Activated CD8-positive, alpha-beta memory T cell treated with anti-CD3 and anti-CD28 coated beads for 48 hours (primary cell): ENCODE data around the gene OSBPL6.
"Not testable (repeated sequence)": the region's sequence is repeated elsewhere in the genome, so short reads cannot be mapped to it uniquely, and the experiment has no call there.

Experiments
- DNase-seq, 3 experiments: peaks; one replicate each; pipeline ENCODE4 v3.0.0-alpha.2; 2020; ENCODE audit warnings: low read depth in 2 of 3, low spot score in 2 of 3

The OSBPL6 gene

GRCh38 chr2:178296394-178297090 lies 102.2 kb downstream of the OSBPL6 start:
- DNase-seq = no peak

- no peak for DNase-seq
These were observed 102.7 kb downstream of the OSBPL6 start for GRCh38 chr2:178297091-178297411.

- no peak for DNase-seq
These were observed 104.5 kb downstream of the OSBPL6 start for GRCh38 chr2:178298785-178299212.

GRCh38 chr2:178301649-178302238 lies 107.4 kb downstream of the OSBPL6 start:
- no peak for DNase-seq

- no peak for DNase-seq
These were observed 110.0 kb downstream of the OSBPL6 start for GRCh38 chr2:178304333-178304732.

GRCh38 chr2:178306352-178307073 lies 112.2 kb downstream of the OSBPL6 start:
- no peak for DNase-seq

- no peak for DNase-seq
These were observed 113.3 kb downstream of the OSBPL6 start for GRCh38 chr2:178307650-178308049.

GRCh38 chr2:178309541-178309940 lies 115.2 kb downstream of the OSBPL6 start:
- DNase-seq = no peak

GRCh38 chr2:178315078-178315477 lies 120.8 kb downstream of the OSBPL6 start:
- no peak for DNase-seq

- no peak for DNase-seq
These were observed 121.2 kb downstream of the OSBPL6 start for GRCh38 chr2:178315488-178315948.

- DNase-seq = no peak
These were observed 123.5 kb downstream of the OSBPL6 start for GRCh38 chr2:178317811-178318210.

- DNase-seq = no peak
These were observed 125.8 kb downstream of the OSBPL6 start for GRCh38 chr2:178320011-178320585.

GRCh38 chr2:178322068-178322467 lies 127.8 kb downstream of the OSBPL6 start:
- DNase-seq = no peak

- not testable (repeated sequence) for DNase-seq
These were observed 129.0 kb downstream of the OSBPL6 start for GRCh38 chr2:178323331-178323730.

GRCh38 chr2:178324077-178324476 lies 129.8 kb downstream of the OSBPL6 start:
- no peak for DNase-seq

GRCh38 chr2:178325268-178325667 lies 131.0 kb downstream of the OSBPL6 start:
- DNase-seq = no peak

GRCh38 chr2:178327516-178327915 lies 133.2 kb downstream of the OSBPL6 start:
- no peak for DNase-seq

- DNase-seq = no peak
These were observed 133.7 kb downstream of the OSBPL6 start for GRCh38 chr2:178328037-178328436.

- DNase-seq = no peak
These were observed 136.1 kb downstream of the OSBPL6 start for GRCh38 chr2:178330175-178331017.

- DNase-seq = no peak
These were observed 137.4 kb downstream of the OSBPL6 start for GRCh38 chr2:178331474-178332432.
